ENCODE results near the gene AARS1.
"Not testable (repeated sequence)": the region's sequence is repeated elsewhere in the genome, so short reads cannot be mapped to it uniquely, and the experiment has no call there.

Gene AARS1

GRCh38 chr16:70289229-70290094 lies at the start of gene AARS1:
AARS1 (minus strand) TSS chr16:70289506; CDS start chr16:70282763, 6,743 bp downstream.
- DNase-seq, result peak; percentile 100

DNA sequence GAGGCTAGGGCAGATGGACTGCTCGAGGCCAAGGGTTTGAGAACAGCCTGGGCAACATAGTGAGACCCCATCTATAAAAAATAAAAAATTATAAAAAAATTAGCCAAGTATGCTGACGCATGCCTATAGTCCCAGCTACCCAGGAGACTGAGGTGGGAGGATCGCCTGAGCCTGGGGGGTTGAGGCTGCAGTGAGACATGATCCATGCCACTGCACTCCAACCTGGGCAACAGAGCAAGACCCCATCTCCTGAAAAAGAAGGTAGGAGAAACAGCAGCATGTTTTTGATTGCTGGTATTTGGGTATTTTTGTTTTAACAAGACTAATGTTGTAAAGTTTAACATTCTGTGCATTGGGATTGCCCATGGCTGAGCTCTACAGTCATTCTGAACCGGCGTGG lies 48.5 kb upstream of the AARS1 start:
- DNase-seq, result no peak

- DNase-seq, result not testable (repeated sequence)
Observed at GRCh38 chr16:70332728-70333127, 43.4 kb upstream of the AARS1 start.

GRCh38 chr16:70331588-70332358 lies 42.5 kb upstream of the AARS1 start:
- peak; percentile 20 for DNase-seq

DNA sequence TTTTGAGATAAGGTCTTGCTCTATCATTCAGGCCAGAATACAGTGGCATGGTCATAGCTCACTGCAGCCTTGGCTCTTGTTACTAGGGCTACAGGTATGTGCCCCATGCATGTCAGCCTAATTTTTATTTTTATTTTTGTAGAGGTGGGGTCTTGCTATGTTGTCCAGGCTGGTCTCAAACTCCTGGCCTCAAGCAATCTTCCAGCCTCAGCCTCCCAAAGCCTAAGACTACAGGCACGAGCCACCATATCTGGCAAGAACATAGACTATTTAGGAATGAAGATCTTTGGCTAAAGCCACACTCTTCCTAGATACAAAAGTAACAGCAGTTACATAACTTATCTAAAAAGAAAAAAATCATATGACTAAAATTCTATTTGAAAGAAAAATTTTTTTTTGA lies 41.8 kb upstream of the AARS1 start:
- DNase-seq, result no peak

- DNase-seq, result no peak
Observed at GRCh38 chr16:70324998-70325747, 35.9 kb upstream of the AARS1 start.

- no peak for DNase-seq
Observed at GRCh38 chr16:70320121-70320520, 30.8 kb upstream of the AARS1 start.

GRCh38 chr16:70307726-70308125 lies 18.4 kb upstream of the AARS1 start:
- not testable (repeated sequence) for DNase-seq

- DNase-seq, result no peak
Observed at GRCh38 chr16:70306880-70307279, 17.6 kb upstream of the AARS1 start.

DNA sequence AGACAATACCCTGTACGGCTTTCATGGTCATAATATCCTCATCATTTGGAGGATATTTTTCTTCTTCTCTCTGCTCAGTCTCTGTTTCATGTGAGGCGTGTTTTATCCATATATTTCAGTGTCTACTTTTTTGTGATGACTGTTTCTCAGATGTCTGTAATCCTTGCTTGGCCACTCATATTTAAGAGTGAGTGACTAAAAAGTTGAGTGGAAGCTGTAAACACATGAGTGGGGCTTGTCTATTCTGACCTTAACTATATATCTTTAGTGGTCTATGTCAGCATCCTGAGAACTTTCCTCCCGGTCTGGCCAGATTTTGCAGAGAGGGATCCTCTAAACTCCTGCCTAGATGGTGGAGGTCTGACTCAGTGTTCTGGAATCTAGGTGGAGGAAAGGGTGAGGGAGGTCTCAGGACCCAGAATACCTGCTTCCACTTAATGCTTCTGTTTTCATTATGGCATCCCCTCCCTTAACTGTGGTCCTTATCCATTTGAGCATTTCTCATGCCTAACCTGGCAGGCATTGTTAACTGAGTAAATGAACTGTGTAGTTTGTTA lies 15.7 kb upstream of the AARS1 start:
- no peak for DNase-seq

DNA sequence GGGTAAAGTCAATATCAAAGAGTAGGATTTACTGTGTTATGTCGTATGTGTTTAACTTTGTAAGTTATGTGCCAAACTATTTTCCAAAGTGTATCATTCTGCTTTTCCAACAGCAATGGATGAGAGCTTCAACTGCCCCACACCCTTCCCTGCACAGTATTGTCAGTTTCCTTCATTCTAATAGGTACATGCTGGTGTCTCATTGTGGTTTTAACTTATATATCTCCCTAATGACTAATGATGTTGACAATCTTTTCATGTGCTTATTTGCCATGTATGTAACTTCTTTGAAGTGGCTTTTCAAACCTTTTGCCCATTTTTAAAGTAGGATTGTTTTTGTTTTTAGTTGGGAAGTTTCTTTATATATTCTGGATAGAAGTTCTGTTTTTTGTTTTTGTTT lies 13.4 kb upstream of the AARS1 start:
- DNase-seq, result no peak

DNA sequence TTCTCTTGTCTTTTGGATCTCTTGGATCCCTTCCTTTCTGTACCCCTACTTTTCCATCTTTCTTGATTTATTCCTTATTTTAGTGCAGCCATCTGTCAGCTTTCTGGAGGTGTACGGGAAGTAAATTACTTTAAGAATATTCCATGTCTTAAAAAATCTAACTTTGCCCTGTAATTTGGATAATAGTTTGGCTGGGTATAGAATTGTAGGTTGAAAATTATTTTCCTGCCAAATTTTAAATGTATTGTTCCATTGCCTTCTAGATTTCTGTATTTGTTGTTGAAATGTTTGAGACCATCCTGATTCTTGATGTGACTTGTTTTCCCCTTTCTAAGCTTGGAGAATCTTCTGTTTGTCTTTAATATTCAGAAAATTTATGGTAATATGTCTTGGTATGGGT lies 11.8 kb upstream of the AARS1 start:
- no peak for DNase-seq

- DNase-seq, result peak; percentile 92
Observed at GRCh38 chr16:70298988-70299938, 10.0 kb upstream of the AARS1 start, which contains the start of gene DDX19B. DDX19B (plus strand) TSS chr16:70299186; CDS start chr16:70299298, 112 bp downstream.

DNA sequence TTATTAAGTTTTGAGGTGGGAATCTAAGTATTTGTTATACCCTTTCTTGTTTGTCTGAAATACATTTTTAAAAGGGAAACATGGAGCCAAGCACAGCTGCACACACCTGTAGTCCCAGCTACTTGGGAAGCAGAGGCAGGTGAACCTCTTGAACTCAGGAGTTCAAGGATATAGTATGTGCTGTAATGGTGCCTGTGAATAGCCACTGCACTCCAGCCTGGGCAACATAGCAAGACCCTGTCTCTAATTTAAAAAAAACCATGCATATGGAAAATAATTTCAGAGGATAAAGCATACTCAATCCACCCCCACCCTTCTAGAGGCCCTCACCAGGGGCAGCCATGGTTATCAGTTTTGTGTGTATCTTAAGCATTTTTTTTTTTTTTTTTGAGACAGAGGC lies 6.3 kb upstream of the AARS1 start:
- no peak for DNase-seq

DNA sequence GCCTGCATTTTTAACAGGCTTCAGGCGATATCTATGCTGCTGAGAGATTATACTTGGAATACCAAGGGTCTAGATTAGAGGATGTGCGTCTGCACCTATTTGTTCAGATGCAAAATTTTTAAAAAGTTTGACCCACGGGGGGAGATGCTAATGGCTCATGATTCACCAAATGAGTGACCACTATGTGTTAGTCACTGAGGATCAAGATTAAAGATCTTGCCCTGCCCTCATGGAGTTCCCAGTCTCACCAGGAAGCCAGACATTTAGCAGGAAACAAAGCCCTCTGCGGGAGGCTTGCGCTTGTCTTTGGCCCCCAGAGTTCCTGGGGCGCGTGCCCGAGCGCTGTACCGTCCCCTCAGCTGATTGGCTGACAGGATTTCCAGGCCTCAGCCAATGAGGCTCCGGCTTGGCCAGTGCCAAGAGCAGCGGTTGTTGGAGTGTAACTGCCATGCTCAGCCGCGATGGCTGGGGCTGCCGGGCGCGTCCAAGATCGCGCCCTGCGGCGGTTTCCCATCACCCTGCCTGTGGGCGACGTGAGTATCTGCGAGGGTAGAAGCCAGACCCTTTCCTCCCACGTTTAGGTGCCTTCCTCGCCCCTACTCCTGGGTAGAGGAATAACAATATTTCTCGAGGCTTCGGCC lies 5.2 kb upstream of the AARS1 start:
- DNase-seq, result no peak

GRCh38 chr16:70292148-70292547 lies 2.8 kb upstream of the AARS1 start:
- DNase-seq, result not testable (repeated sequence)

DNA sequence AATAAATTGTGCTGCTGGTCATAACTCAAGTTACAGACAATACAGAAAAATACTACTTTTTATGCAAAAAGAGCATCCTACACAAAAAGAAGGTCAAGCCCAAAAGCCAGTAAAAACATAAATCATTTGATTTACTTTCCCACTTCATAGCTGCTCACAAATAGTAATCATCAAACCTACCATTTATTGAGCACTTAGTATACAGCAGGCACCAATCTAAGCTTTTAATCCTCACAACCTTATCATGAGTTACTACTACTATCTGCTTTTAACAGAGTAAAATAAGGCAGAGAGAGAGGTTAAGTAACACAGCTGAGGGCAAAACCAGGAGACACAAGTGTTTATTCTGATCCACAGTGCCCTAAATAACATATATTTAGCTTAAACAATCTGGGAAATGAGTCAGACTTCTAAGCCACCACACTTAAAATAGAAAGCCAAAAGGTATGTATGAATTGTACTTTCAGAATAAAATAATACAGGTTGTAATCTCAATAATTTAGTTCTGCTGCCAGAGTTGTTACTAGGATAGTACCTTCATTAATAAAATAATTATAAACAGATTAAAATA lies 1.7 kb upstream of the AARS1 start:
- no peak for DNase-seq

DNA sequence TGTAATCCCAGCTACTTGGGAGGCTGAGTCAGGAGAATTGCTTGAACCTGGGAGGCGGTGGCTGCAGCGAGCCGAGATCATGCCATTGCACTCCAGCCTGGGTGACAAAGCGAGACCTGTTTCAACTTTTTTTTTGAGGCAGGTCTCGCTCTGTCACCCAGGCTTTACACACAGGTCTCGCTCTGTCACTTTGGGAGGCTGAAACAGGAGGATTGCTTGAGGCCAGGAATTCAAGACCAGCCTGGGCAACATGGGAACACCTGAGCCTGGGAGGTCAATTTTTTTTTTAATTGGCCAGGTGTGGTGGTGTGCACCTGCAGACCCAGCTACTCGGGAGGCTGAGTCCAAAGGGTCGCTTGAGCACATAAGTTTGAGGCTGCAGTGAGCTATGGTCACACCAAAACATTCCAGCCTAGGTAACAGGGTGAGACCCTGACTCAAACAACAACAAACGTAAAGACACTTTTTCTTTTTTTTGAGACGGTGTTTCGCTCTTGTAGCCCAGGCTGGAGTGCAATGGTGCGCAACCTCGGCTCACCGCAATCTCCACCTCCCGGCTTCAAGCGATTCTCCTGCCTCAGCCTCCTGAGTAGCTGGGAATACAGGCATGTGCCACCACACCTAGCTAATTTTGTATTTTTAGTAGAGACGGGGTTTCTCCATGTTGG lies 1.9 kb downstream of the AARS1 start:
- DNase-seq, result peak; percentile 2

GRCh38 chr16:70276392-70276791 lies 12.9 kb downstream of the AARS1 start:
- no peak for DNase-seq

GRCh38 chr16:70271696-70272095 lies 17.6 kb downstream of the AARS1 start:
- DNase-seq, result no peak

Data from eye (tissue), 1 donor.